ENCODE data around the gene STAT4.

STAT4 gene

GRCh38 chr2:191166756-191167445 lies 16.1 kb upstream of the STAT4 start:
- TF ChIP-seq CTCF (IDR thresholded peaks at IDR 0.05; ENCODE audit: low read depth, low read length) = no peak
- no peak overlapping the region for H3K4me3 ChIP-seq (ENCODE audit: low read depth, low read length)

- H3K4me3 ChIP-seq (ENCODE audit: low read depth, low read length) = no peak overlapping the region
- no peak for TF ChIP-seq CTCF (IDR thresholded peaks at IDR 0.05; ENCODE audit: low read depth, low read length)
These were observed 15.4 kb upstream of the STAT4 start for GRCh38 chr2:191166111-191166755.

- peak; percentile 50; the same call in 1 of the 2 replicates for TF ChIP-seq CTCF (IDR thresholded peaks at IDR 0.05; ENCODE audit: low read depth, low read length)
- H3K4me3 ChIP-seq (ENCODE audit: low read depth, low read length) = no peak overlapping the region
These were observed 14.4 kb upstream of the STAT4 start for GRCh38 chr2:191165176-191165643.

GRCh38 chr2:191158747-191159146 lies 8.0 kb upstream of the STAT4 start:
- no peak overlapping the region for H3K4me3 ChIP-seq (ENCODE audit: low read depth, low read length)
- no peak for TF ChIP-seq CTCF (IDR thresholded peaks at IDR 0.05; ENCODE audit: low read depth, low read length)

GRCh38 chr2:191158193-191158592 lies 7.4 kb upstream of the STAT4 start:
- no peak overlapping the region for H3K4me3 ChIP-seq (ENCODE audit: low read depth, low read length)

GRCh38 chr2:191155608-191156071 lies 4.8 kb upstream of the STAT4 start:
- H3K4me3 ChIP-seq (ENCODE audit: low read depth, low read length) = no peak overlapping the region
- peak; percentile 46; the same call in 1 of the 2 replicates for TF ChIP-seq CTCF (IDR thresholded peaks at IDR 0.05; ENCODE audit: low read depth, low read length)

More at GRCh38 chr2:191158193-191158592, 7.4 kb upstream of the STAT4 start:
- no peak for TF ChIP-seq CTCF (IDR thresholded peaks at IDR 0.05; ENCODE audit: low read depth, low read length)

- H3K4me3 ChIP-seq (ENCODE audit: low read depth, low read length) = no peak overlapping the region
- no peak for TF ChIP-seq CTCF (IDR thresholded peaks at IDR 0.05; ENCODE audit: low read depth, low read length)
These were observed 2.9 kb upstream of the STAT4 start for GRCh38 chr2:191153716-191154115.

Data from WI38 (cell line).